SK-N-SH treated with all-trans-retinoic acid at 6 μM for 48 hours (cell line): ENCODE measurements around the gene GUCY1A2.

Experiments
- ATAC-seq: fragments of 200-7000 bp; cut with Tn5 transposase; 3 replicates; pipeline ENCODE4 v1.9.1; 2020; ENCODE audit warnings: mild to moderate bottlenecking, moderate library complexity
- ARNTL ChIP-seq: fragments of 450-650 bp; formaldehyde crosslinking; IDR thresholded peaks from 2 replicates; pipeline ENCODE4 v1.5.0; 2020; ENCODE audit warnings: low read depth, mild to moderate bottlenecking, moderate library complexity, borderline replicate concordance
- BACH2 ChIP-seq: fragments of 250-450 bp; sonication (Bioruptor Pico); IDR thresholded peaks from 2 replicates; pipeline ENCODE4 v1.9.0; 2021; ENCODE audit warnings: mild to moderate bottlenecking, borderline replicate concordance
- CSDC2 ChIP-seq: fragments of 250-450 bp; sonication (Bioruptor Pico); IDR thresholded peaks from 2 replicates; pipeline ENCODE4 v1.5.0; 2020; ENCODE audit warnings: mild to moderate bottlenecking, moderate library complexity
- ESRRG ChIP-seq: fragments of 250-450 bp; sonication (Bioruptor Pico); IDR thresholded peaks from 2 replicates; pipeline ENCODE4 v1.6.1; 2021; ENCODE audit warnings: mild to moderate bottlenecking
- GLIS3 ChIP-seq: fragments of 250-450 bp; sonication (Bioruptor Pico); IDR thresholded peaks from 2 replicates; pipeline ENCODE4 v1.5.0; 2020; ENCODE audit warnings: mild to moderate bottlenecking, moderate library complexity
- ISL1 ChIP-seq: fragments of 250-450 bp; sonication (Bioruptor Pico); IDR thresholded peaks from 2 replicates; pipeline ENCODE4 v2.1.2; 2022; ENCODE audit warnings: mild to moderate bottlenecking, moderate library complexity
- OSR1 ChIP-seq: fragments of 250-450 bp; sonication (Bioruptor Pico); IDR thresholded peaks from 2 replicates; pipeline ENCODE4 v1.8.0; 2022; ENCODE audit warnings: moderate library complexity, mild to moderate bottlenecking, inconsistent platforms
- PPARA ChIP-seq: fragments of 250-450 bp; sonication (Bioruptor Pico); IDR thresholded peaks from 2 replicates; pipeline ENCODE4 v1.5.0; 2020; ENCODE audit warnings: mild to moderate bottlenecking, borderline replicate concordance
- RARB ChIP-seq: fragments of 250-450 bp; sonication (Bioruptor Pico); IDR thresholded peaks from 2 replicates; pipeline ENCODE4 v1.8.0; 2021; ENCODE audit warnings: mild to moderate bottlenecking, moderate library complexity
- TCF4 ChIP-seq: fragments of 250-450 bp; sonication (Bioruptor Pico); IDR thresholded peaks from 2 replicates; pipeline ENCODE4 v1.8.0; 2021; ENCODE audit warnings: mild to moderate bottlenecking, moderate library complexity, borderline replicate concordance
- TOX ChIP-seq: fragments of 250-450 bp; sonication (Bioruptor Pico); IDR thresholded peaks from 2 replicates; pipeline ENCODE4 v1.8.0; 2021; ENCODE audit warnings: mild to moderate bottlenecking, moderate library complexity, borderline replicate concordance
- ZC3H10 ChIP-seq: fragments of 250-450 bp; sonication (Bioruptor Pico); IDR thresholded peaks from 2 replicates; pipeline ENCODE4 v1.5.1; 2021; ENCODE audit warnings: mild to moderate bottlenecking, moderate library complexity
- ZFP3 ChIP-seq: fragments of 250-450 bp; sonication (Bioruptor Pico); IDR thresholded peaks from 2 replicates; pipeline ENCODE4 v1.5.0; 2020; ENCODE audit warnings: mild to moderate bottlenecking, moderate library complexity
- ZFP30 ChIP-seq: fragments of 450-650 bp; formaldehyde crosslinking; IDR thresholded peaks from 2 replicates; pipeline ENCODE4 v1.5.0; 2022; ENCODE audit warnings: mild to moderate bottlenecking, moderate library complexity
- ZNF565 ChIP-seq: fragments of 450-650 bp; formaldehyde crosslinking; conservative IDR thresholded peaks from 2 replicates; pipeline ENCODE4 v1.5.0; 2020; ENCODE audit warnings: low read depth, mild to moderate bottlenecking, moderate library complexity
- ZNF70 ChIP-seq: fragments of 450-650 bp; formaldehyde crosslinking; IDR thresholded peaks from 2 replicates; pipeline ENCODE4 v1.5.0; 2020; ENCODE audit warnings: mild to moderate bottlenecking, moderate library complexity
- TF ChIP-seq, protein P1 (sequence below): fragments of 250-450 bp; sonication (Bioruptor Pico); IDR thresholded peaks from 2 replicates; pipeline ENCODE4 v1.5.0; 2020; ENCODE audit warnings: mild to moderate bottlenecking, moderate library complexity
- TF ChIP-seq, protein P2 (sequence below): fragments of 250-450 bp; sonication (Bioruptor Pico); IDR thresholded peaks from 2 replicates; pipeline ENCODE4 v1.8.0; 2021; ENCODE audit warnings: low read depth, mild to moderate bottlenecking, moderate library complexity, borderline replicate concordance
- TF ChIP-seq, protein P3 (sequence below): fragments of 250-450 bp; sonication (Bioruptor Pico); IDR thresholded peaks from 2 replicates; pipeline ENCODE4 v1.8.0; 2020; ENCODE audit warnings: mild to moderate bottlenecking, moderate library complexity, borderline replicate concordance
- TF ChIP-seq, protein P4 (sequence below): fragments of 250-450 bp; sonication (Bioruptor Pico); IDR thresholded peaks from 2 replicates; pipeline ENCODE4 v1.5.1; 2020; ENCODE audit warnings: low read depth, mild to moderate bottlenecking, moderate library complexity

The GUCY1A2 gene

DNA sequence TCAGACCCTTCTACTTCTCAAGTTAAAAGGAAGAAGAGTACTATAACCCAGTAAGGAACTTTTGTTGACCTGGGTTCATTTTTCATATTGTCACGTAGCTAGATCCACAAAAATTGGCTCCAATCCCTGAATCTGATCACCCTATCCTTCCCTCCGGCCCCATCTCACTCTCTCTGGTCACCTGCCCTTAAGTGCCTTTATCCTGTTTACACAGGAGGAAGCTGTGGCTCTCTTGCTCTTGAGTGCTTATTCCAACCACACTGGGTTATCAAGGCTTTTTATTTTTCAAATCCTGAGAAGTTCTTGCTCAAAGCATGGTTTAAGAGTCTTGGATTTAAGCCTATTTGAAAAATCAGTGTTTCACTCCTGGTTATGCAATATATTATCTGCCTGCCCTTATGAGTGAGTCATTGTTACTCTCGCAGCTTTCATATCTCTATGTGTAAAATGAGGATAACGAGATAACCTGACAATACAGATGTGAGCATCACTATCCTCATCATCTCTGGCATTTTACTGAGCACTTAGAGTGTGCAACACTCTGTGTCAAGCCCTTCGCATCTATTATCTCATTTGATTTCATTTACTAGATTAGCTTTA, 293.9 kb downstream of the GUCY1A2 start (continued):
- TF ChIP-seq, protein P1, sequence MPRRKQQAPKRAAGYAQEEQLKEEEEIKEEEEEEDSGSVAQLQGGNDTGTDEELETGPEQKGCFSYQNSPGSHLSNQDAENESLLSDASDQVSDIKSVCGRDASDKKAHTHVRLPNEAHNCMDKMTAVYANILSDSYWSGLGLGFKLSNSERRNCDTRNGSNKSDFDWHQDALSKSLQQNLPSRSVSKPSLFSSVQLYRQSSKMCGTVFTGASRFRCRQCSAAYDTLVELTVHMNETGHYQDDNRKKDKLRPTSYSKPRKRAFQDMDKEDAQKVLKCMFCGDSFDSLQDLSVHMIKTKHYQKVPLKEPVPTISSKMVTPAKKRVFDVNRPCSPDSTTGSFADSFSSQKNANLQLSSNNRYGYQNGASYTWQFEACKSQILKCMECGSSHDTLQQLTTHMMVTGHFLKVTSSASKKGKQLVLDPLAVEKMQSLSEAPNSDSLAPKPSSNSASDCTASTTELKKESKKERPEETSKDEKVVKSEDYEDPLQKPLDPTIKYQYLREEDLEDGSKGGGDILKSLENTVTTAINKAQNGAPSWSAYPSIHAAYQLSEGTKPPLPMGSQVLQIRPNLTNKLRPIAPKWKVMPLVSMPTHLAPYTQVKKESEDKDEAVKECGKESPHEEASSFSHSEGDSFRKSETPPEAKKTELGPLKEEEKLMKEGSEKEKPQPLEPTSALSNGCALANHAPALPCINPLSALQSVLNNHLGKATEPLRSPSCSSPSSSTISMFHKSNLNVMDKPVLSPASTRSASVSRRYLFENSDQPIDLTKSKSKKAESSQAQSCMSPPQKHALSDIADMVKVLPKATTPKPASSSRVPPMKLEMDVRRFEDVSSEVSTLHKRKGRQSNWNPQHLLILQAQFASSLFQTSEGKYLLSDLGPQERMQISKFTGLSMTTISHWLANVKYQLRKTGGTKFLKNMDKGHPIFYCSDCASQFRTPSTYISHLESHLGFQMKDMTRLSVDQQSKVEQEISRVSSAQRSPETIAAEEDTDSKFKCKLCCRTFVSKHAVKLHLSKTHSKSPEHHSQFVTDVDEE (CRISPR knock-in tag): no peak
- TF ChIP-seq CSDC2 (CRISPR knock-in tag): no peak
- TF ChIP-seq ZFP30: no peak
- TF ChIP-seq ZNF565 (CRISPR knock-in tag): no peak
- TF ChIP-seq RARB (CRISPR knock-in tag): no peak
- TF ChIP-seq PPARA: no peak
- TF ChIP-seq ZFP3: no peak
- no peak for TF ChIP-seq OSR1 (CRISPR knock-in tag)

DNA sequence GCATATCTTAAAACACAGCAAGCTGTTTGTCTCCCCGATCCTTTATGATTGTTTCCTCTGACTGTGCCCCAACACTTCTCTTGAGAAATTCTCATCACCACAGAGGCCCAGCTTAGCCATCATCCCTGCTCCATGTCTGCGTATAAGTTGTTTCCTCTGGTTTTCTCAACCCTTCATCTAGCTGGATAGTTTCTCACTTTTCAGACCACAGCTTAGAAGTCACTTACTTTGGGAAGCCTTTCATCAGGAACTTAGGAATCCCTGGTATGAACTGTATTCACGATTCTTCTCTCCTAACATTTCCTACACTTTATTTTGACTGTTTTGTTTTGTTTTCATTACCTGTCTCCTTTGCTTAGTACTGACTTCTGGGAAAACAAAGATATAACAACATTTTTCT, 295.2 kb downstream of the GUCY1A2 start:
- no peak for TF ChIP-seq PPARA
- TF ChIP-seq TOX: no peak
- TF ChIP-seq ARNTL (CRISPR knock-in tag): no peak
- TF ChIP-seq ISL1 (CRISPR knock-in tag): no peak
- no peak for TF ChIP-seq OSR1 (CRISPR knock-in tag)
- no peak for ATAC-seq

DNA sequence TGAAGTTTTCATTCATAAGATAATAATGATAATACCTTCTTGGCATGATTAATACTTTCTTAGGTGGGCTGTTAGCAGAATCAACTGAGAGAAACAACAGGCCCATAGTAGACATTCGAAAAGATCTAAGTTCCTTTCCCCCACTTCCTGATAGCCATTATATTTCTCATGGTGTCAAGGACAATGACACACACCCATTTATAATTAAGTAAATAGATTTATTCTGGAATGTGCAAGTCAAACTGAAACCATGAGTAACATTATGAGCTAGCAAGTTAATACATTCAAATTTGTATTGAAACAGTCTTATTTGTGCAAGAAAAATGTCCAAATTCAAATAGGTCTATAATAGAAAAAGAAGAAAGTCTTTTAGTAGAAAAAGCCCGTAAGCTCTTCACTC, 301.1 kb downstream of the GUCY1A2 start:
- no peak for ATAC-seq
- TF ChIP-seq ZNF70 (CRISPR knock-in tag) (no peak), RARB (CRISPR knock-in tag) (no peak), ZC3H10 (no peak), PPARA (no peak), GLIS3 (CRISPR knock-in tag) (no peak), BACH2 (CRISPR knock-in tag) (no peak)
- TF ChIP-seq, protein P2, sequence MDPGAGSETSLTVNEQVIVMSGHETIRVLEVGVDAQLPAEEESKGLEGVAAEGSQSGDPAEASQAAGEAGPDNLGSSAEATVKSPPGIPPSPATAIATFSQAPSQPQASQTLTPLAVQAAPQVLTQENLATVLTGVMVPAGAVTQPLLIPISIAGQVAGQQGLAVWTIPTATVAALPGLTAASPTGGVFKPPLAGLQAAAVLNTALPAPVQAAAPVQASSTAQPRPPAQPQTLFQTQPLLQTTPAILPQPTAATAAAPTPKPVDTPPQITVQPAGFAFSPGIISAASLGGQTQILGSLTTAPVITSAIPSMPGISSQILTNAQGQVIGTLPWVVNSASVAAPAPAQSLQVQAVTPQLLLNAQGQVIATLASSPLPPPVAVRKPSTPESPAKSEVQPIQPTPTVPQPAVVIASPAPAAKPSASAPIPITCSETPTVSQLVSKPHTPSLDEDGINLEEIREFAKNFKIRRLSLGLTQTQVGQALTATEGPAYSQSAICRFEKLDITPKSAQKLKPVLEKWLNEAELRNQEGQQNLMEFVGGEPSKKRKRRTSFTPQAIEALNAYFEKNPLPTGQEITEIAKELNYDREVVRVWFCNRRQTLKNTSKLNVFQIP (CRISPR knock-in tag): no peak
- TF ChIP-seq, protein P3, sequence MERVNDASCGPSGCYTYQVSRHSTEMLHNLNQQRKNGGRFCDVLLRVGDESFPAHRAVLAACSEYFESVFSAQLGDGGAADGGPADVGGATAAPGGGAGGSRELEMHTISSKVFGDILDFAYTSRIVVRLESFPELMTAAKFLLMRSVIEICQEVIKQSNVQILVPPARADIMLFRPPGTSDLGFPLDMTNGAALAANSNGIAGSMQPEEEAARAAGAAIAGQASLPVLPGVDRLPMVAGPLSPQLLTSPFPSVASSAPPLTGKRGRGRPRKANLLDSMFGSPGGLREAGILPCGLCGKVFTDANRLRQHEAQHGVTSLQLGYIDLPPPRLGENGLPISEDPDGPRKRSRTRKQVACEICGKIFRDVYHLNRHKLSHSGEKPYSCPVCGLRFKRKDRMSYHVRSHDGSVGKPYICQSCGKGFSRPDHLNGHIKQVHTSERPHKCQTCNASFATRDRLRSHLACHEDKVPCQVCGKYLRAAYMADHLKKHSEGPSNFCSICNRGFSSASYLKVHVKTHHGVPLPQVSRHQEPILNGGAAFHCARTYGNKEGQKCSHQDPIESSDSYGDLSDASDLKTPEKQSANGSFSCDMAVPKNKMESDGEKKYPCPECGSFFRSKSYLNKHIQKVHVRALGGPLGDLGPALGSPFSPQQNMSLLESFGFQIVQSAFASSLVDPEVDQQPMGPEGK (CRISPR knock-in tag): no peak

DNA sequence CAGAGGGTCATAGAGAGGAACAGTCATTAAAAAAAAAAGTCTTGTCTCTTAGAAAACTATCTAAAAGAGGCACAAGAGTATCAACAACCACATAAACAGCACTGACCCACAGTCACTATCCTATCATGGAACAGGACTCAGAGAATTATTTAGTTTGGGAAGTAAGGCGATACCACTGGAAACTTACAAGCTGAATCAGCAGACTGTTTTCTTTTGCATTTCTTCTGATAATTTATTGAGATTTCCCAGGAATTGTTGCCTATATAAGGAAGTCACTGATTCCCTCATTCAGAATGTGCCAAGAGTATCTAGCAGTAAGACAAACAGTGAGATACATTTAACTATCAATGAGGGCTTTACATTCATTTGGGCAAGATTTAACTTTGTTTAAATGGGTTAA, 304.1 kb downstream of the GUCY1A2 start:
- ATAC-seq: peak; percentile 80
- TF ChIP-seq OSR1 (CRISPR knock-in tag): no peak
- TF ChIP-seq, protein P2 (CRISPR knock-in tag): no peak
- TF ChIP-seq TCF4: no peak
- no peak for TF ChIP-seq PPARA
- TF ChIP-seq GLIS3 (CRISPR knock-in tag): no peak
- no peak for TF ChIP-seq BACH2 (CRISPR knock-in tag)
- TF ChIP-seq ARNTL (CRISPR knock-in tag): no peak
- no peak for TF ChIP-seq ZNF70 (CRISPR knock-in tag)
- TF ChIP-seq ESRRG: no peak
- TF ChIP-seq, protein P3 (CRISPR knock-in tag): no peak
- TF ChIP-seq RARB (CRISPR knock-in tag): no peak
- TF ChIP-seq CSDC2 (CRISPR knock-in tag): no peak
- TF ChIP-seq ZFP3: no peak
- no peak for TF ChIP-seq TOX
- TF ChIP-seq, protein P1 (CRISPR knock-in tag): no peak
- TF ChIP-seq ZFP30: no peak
- TF ChIP-seq, protein P4, sequence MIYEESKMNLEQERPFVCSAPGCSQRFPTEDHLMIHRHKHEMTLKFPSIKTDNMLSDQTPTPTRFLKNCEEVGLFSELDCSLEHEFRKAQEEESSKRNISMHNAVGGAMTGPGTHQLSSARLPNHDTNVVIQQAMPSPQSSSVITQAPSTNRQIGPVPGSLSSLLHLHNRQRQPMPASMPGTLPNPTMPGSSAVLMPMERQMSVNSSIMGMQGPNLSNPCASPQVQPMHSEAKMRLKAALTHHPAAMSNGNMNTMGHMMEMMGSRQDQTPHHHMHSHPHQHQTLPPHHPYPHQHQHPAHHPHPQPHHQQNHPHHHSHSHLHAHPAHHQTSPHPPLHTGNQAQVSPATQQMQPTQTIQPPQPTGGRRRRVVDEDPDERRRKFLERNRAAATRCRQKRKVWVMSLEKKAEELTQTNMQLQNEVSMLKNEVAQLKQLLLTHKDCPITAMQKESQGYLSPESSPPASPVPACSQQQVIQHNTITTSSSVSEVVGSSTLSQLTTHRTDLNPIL (CRISPR knock-in tag): no peak
- TF ChIP-seq ISL1 (CRISPR knock-in tag): no peak
